Neuronal stem cell (in vitro differentiated cells): ENCODE measurements around the gene MED12L.

Experiments
- DNase-seq: peaks from one replicate; pipeline ENCODE4 v3.0.0-alpha.2; 2013; ENCODE audit warnings: low spot score
- H2AFZ ChIP-seq: one replicate; pipeline ENCODE4 v1.6.1; 2013; ENCODE audit warnings: mild to moderate bottlenecking, low read length, inconsistent platforms
- H2AK5ac ChIP-seq: 2 replicates; pipeline ENCODE4 v1.6.1; 2013; ENCODE audit warnings: low read depth, mild to moderate bottlenecking, inconsistent platforms, low read length, moderate library complexity, mixed read lengths
- H2BK120ac ChIP-seq: 2 replicates; pipeline ENCODE4 v1.6.1; 2013; ENCODE audit warnings: low read depth, mild to moderate bottlenecking, inconsistent platforms, low read length, moderate library complexity, mixed read lengths
- H2BK12ac ChIP-seq: one replicate; pipeline ENCODE4 v1.6.1; 2013; ENCODE audit warnings: low read length, inconsistent platforms
- H2BK15ac ChIP-seq: 2 replicates; pipeline ENCODE4 v1.6.1; 2013; ENCODE audit warnings: mild to moderate bottlenecking, low read length, inconsistent platforms, mixed read lengths
- H2BK5ac ChIP-seq: one replicate; pipeline ENCODE4 v1.6.1; 2013; ENCODE audit warnings: inconsistent platforms, mild to moderate bottlenecking, low read length, moderate library complexity
- H3K14ac ChIP-seq: one replicate; pipeline ENCODE4 v1.6.1; 2013; ENCODE audit warnings: low read length, inconsistent platforms
- H3K18ac ChIP-seq: 2 replicates; pipeline ENCODE4 v1.6.1; 2013; ENCODE audit warnings: low read length, inconsistent platforms
- H3K23ac ChIP-seq: 2 replicates; pipeline ENCODE4 v1.6.1; 2013; ENCODE audit warnings: low read depth, mild to moderate bottlenecking, mixed read lengths, low read length, inconsistent platforms; ENCODE audit not compliant: poor library complexity
- H3K27ac ChIP-seq: replicated peaks from 3 replicates; pipeline ENCODE4 v1.5.1; 2013; ENCODE audit warnings: low read length, inconsistent platforms
- H3K27me3 ChIP-seq, 3 experiments: 2 replicates each; pipeline ENCODE4 v1.6.1; 2013; ENCODE audit warnings: low read length in 3 of 3, mild to moderate bottlenecking in 2 of 3, inconsistent platforms in 1 of 3, low read depth in 1 of 3, mixed read lengths in 1 of 3, moderate library complexity in 1 of 3; ENCODE audit not compliant: control insufficient read depth in 3 of 3, insufficient read depth in 3 of 3
- H3K36me3 ChIP-seq, 2 donors: replicated peaks in 1 of 2; 2 replicates each; pipeline ENCODE4 v1.6.1; 2013; ENCODE audit warnings: low read length in 2 of 2; ENCODE audit not compliant: control insufficient read depth in 2 of 2, insufficient read depth in 2 of 2
- H3K4ac ChIP-seq: 2 replicates; pipeline ENCODE4 v1.6.1; 2013; ENCODE audit warnings: inconsistent platforms, mild to moderate bottlenecking, low read length, moderate library complexity
- H3K4me1 ChIP-seq, 2 donors: 1 replicate in 1 of 2; 2 replicates in 1 of 2; pipeline ENCODE4 v1.6.1; 2013; ENCODE audit warnings: low read length in 2 of 2, low read depth in 1 of 2; ENCODE audit not compliant: control insufficient read depth in 2 of 2, insufficient read depth in 1 of 2
- H3K4me2 ChIP-seq: one replicate; pipeline ENCODE4 v1.6.1; 2013; ENCODE audit warnings: mild to moderate bottlenecking, low read length, inconsistent platforms; ENCODE audit not compliant: insufficient read depth, poor library complexity, severe bottlenecking
- H3K4me3 ChIP-seq, 2 donors: 2 replicates each; pipeline ENCODE4 v1.5.1; 2013; ENCODE audit warnings: low read length in 2 of 2, mild to moderate bottlenecking in 2 of 2, inconsistent platforms in 1 of 2, moderate library complexity in 1 of 2
- H3K79me1 ChIP-seq: one replicate; pipeline ENCODE4 v1.6.1; 2013; ENCODE audit warnings: low read depth, mild to moderate bottlenecking, inconsistent platforms, low read length, moderate library complexity
- H3K9ac ChIP-seq: one replicate; pipeline ENCODE4 v1.6.1; 2013; ENCODE audit warnings: mild to moderate bottlenecking, low read depth, low read length, inconsistent platforms; ENCODE audit not compliant: poor library complexity
- H3K9me3 ChIP-seq, 2 donors: replicated peaks in 1 of 2; 2 replicates each; pipeline versions ENCODE3 to v1.6.1; 2013; ENCODE audit warnings: low read length in 2 of 2, mild to moderate bottlenecking in 2 of 2, inconsistent platforms in 1 of 2, low read depth in 1 of 2, mixed read lengths in 1 of 2, moderate library complexity in 1 of 2; ENCODE audit not compliant: control insufficient read depth in 2 of 2, insufficient read depth in 1 of 2
- H4K8ac ChIP-seq: one replicate; pipeline ENCODE4 v1.6.1; 2013; ENCODE audit warnings: low read depth, mild to moderate bottlenecking, inconsistent platforms, low read length, moderate library complexity
- H4K91ac ChIP-seq: one replicate; pipeline ENCODE4 v1.6.1; 2013; ENCODE audit warnings: low read length, low read depth, mild to moderate bottlenecking, inconsistent platforms; ENCODE audit not compliant: poor library complexity
- WGBS, 2 donors: extraction: QIAGEN DNeasy Blood & Tissue Kit; methylation state at CpG; one replicate each; pipeline ENCODE4 v1.1.7; 2013; ENCODE audit warnings: missing lambda C conversion rate in 2 of 2, mixed read lengths in 1 of 2; ENCODE audit not compliant: insufficient read length in 2 of 2, insufficient replicate concordance in 1 of 2; ENCODE audit errors: extremely low coverage in 2 of 2; 5-methylcytosine and 5-hydroxymethylcytosine counted together

Gene MED12L

GRCh38 chr3:151356794-151357462, 271.5 kb downstream of the MED12L start:
- Histone ChIP-seq H2BK5ac (no peak overlapping the region), H4K91ac (no peak overlapping the region), H2AK5ac (no peak overlapping the region), H2BK12ac (no peak overlapping the region), H2BK120ac (no peak overlapping the region), H4K8ac (no peak overlapping the region), H3K4me2 (no peak overlapping the region), H3K27ac (no peak overlapping the region), H2BK15ac (no peak overlapping the region), H3K79me1 (no peaks in the 10 kb centered on the region), H3K18ac (no peak overlapping the region), H3K14ac (no peak overlapping the region), H2AFZ (no peak overlapping the region), H3K4ac (no peak overlapping the region), H3K9ac (no peak overlapping the region), H3K4me3 (no peak overlapping the region), H3K9me3 (no peaks in the 10 kb centered on the region), H3K23ac (no peak overlapping the region), H3K4me1 (no peaks in the 10 kb centered on the region), H3K36me3 (peaks cover 0 to 4% of the 10 kb centered on the region in 2 donors), H3K27me3 (no peaks in the 10 kb centered on the region)
- DNase-seq, result no peak
- WGBS, 2 donors, result no CpG with 5 or more reads among the region's 2 CpGs

- Histone ChIP-seq H3K4me1 (no peaks in the 10 kb centered on the region), H2AK5ac (no peak overlapping the region), H3K4me3 (no peak overlapping the region), H3K36me3 (peaks cover 0 to 4% of the 10 kb centered on the region in 2 donors), H3K9ac (no peak overlapping the region), H3K9me3 (no peaks in the 10 kb centered on the region), H3K27ac (no peak overlapping the region), H3K23ac (no peak overlapping the region), H2BK12ac (no peak overlapping the region), H3K79me1 (no peaks in the 10 kb centered on the region), H2BK120ac (no peak overlapping the region), H4K91ac (no peak overlapping the region), H4K8ac (no peak overlapping the region), H3K27me3 (no peaks in the 10 kb centered on the region), H3K14ac (no peak overlapping the region), H2BK5ac (no peak overlapping the region), H3K4ac (no peak overlapping the region), H3K4me2 (no peak overlapping the region), H3K18ac (no peak overlapping the region), H2BK15ac (no peak overlapping the region), H2AFZ (no peak overlapping the region)
- no CpG with 5 or more reads among the region's 2 CpGs for WGBS, 2 donors
- DNase-seq, result no peak
Measured at GRCh38 chr3:151357463-151357850, 272.0 kb downstream of the MED12L start.

GRCh38 chr3:151362751-151363174, 277.3 kb downstream of the MED12L start:
- Histone ChIP-seq H3K27me3 (no peaks in the 10 kb centered on the region), H3K4me1 (peaks cover 0 to 2% of the 10 kb centered on the region in 2 donors), H3K18ac (no peak overlapping the region), H3K9me3 (peaks cover 0 to 2% of the 10 kb centered on the region in 2 donors), H3K4ac (no peak overlapping the region), H2BK15ac (no peak overlapping the region), H3K79me1 (peaks cover 1% of the 10 kb centered on the region), H2BK12ac (no peak overlapping the region), H3K4me2 (no peak overlapping the region), H3K23ac (no peak overlapping the region), H3K36me3 (peaks cover 2 to 3% of the 10 kb centered on the region in 2 donors), H3K27ac (no peak overlapping the region), H4K91ac (no peak overlapping the region), H2BK120ac (no peak overlapping the region), H2AK5ac (no peak overlapping the region), H3K14ac (no peak overlapping the region), H2BK5ac (no peak overlapping the region), H4K8ac (no peak overlapping the region), H3K4me3 (no peak overlapping the region), H3K9ac (no peak overlapping the region), H2AFZ (no peak overlapping the region)
- no peak for DNase-seq
- WGBS, 2 donors, result no CpG with 5 or more reads among the region's 3 CpGs

- Histone ChIP-seq H3K9ac (no peak overlapping the region), H3K14ac (no peak overlapping the region), H3K27me3 (no peaks in the 10 kb centered on the region), H3K9me3 (peaks cover 0 to 2% of the 10 kb centered on the region in 2 donors), H4K91ac (no peak overlapping the region), H3K4me3 (no peak overlapping the region), H3K27ac (no peak overlapping the region), H3K4me2 (no peak overlapping the region), H3K36me3 (peaks cover 3 to 7% of the 10 kb centered on the region in 2 donors), H3K79me1 (peaks cover 1% of the 10 kb centered on the region), H4K8ac (no peak overlapping the region), H3K18ac (no peak overlapping the region), H2BK120ac (no peak overlapping the region), H2BK12ac (no peak overlapping the region), H2BK15ac (no peak overlapping the region), H3K4me1 (peaks cover 0 to 2% of the 10 kb centered on the region in 2 donors), H3K4ac (no peak overlapping the region), H3K23ac (no peak overlapping the region), H2AFZ (no peak overlapping the region), H2BK5ac (no peak overlapping the region), H2AK5ac (no peak overlapping the region)
- no CpG with 5 or more reads among the region's 3 CpGs for WGBS, 2 donors
- no peak for DNase-seq
Measured at GRCh38 chr3:151366993-151367392, 281.5 kb downstream of the MED12L start.
